Endothelial cell (in vitro differentiated cells): ENCODE results near the gene MMEL1. TPM values are rescaled to one million over a fixed set of nuclear protein-coding genes. Genes with fewer than 3 reads are reported as not detected.
"Not testable (repeated sequence)": the region's sequence is repeated elsewhere in the genome, so short reads cannot be mapped to it uniquely, and the experiment has no call there.

Experiments used
- DNase-seq: peaks from one replicate; pipeline ENCODE4 v3.0.0; 2021; ENCODE audit warnings: low spot score
- H3K27ac Mint-ChIP-seq: one replicate; pipeline ENCODE4 v1.8.0; 2021; ENCODE audit warnings: mixed read lengths, inconsistent platforms; ENCODE audit not compliant: unreplicated experiment
- H3K27me3 Mint-ChIP-seq: one replicate; pipeline ENCODE4 v1.8.0; 2021; ENCODE audit warnings: mild to moderate bottlenecking, moderate library complexity, mixed read lengths, inconsistent platforms; ENCODE audit not compliant: unreplicated experiment
- H3K36me3 Mint-ChIP-seq: one replicate; pipeline ENCODE4 v1.8.0; 2021; ENCODE audit warnings: mild to moderate bottlenecking, low read depth, mixed read lengths, inconsistent platforms; ENCODE audit not compliant: unreplicated experiment
- H3K4me1 Mint-ChIP-seq: one replicate; pipeline ENCODE4 v1.8.0; 2021; ENCODE audit warnings: mild to moderate bottlenecking, mixed read lengths, inconsistent platforms; ENCODE audit not compliant: unreplicated experiment
- H3K4me3 Mint-ChIP-seq: one replicate; pipeline ENCODE4 v1.8.0; 2021; ENCODE audit warnings: mild to moderate bottlenecking, mixed read lengths, inconsistent platforms; ENCODE audit not compliant: unreplicated experiment
- H3K9me3 Mint-ChIP-seq: one replicate; pipeline ENCODE4 v1.8.0; 2021; ENCODE audit warnings: mixed read lengths, inconsistent platforms; ENCODE audit not compliant: unreplicated experiment
- total RNA-seq: library from RNA; stranded (reverse); fragmentation: NEBNext Ultra II Directional; extraction: Animal tissue kit (Norgen Biotek cat#: 25700); gene quantifications from one replicate; pipeline ENCODE4 v1.2.1, GENCODE V29; 2021; ENCODE audit not compliant: unreplicated experiment
- TF ChIP-seq, protein P1 (sequence below): fragments of 200-600 bp; sonication (generic); IDR thresholded peaks from one replicate; pipeline ENCODE4 v1.5.0; 2021; ENCODE audit warnings: antibody characterized with exemption; ENCODE audit not compliant: unreplicated experiment

MMEL1 gene
- total RNA-seq, 1 donor from 2014 or later = not detected

DNA sequence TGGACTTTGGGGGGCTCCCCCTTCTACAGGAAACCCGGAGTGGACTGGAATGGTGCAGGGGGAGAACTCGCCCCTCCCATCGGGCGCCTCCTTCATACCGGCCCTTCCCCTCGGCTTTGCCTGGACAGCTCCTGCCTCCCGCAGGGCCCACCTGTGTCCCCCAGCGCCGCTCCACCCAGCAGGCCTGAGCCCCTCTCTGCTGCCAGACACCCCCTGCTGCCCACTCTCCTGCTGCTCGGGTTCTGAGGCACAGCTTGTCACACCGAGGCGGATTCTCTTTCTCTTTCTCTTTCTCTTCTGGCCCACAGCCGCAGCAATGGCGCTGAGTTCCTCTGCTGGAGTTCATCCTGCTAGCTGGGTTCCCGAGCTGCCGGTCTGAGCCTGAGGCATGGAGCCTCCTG, 76.5 kb downstream of the MMEL1 start, which contains the start of gene TNFRSF14:
Gene TNFRSF14 (plus strand): TSS at position 95 of the 401 bp plus-strand sequence. CDS start 294 bp downstream, at position 389.
- H3K27me3 Mint-ChIP-seq = peaks cover 7% of the 10 kb centered on the region
- no peaks in the 10 kb centered on the region for H3K36me3 Mint-ChIP-seq
- H3K27ac Mint-ChIP-seq = no peak within 1 kb of the TSS
- H3K9me3 Mint-ChIP-seq = no peaks in the 10 kb centered on the region
- DNase-seq = no peak
- no peak within 1 kb of the TSS for H3K4me3 Mint-ChIP-seq
- TF ChIP-seq, protein P1, sequence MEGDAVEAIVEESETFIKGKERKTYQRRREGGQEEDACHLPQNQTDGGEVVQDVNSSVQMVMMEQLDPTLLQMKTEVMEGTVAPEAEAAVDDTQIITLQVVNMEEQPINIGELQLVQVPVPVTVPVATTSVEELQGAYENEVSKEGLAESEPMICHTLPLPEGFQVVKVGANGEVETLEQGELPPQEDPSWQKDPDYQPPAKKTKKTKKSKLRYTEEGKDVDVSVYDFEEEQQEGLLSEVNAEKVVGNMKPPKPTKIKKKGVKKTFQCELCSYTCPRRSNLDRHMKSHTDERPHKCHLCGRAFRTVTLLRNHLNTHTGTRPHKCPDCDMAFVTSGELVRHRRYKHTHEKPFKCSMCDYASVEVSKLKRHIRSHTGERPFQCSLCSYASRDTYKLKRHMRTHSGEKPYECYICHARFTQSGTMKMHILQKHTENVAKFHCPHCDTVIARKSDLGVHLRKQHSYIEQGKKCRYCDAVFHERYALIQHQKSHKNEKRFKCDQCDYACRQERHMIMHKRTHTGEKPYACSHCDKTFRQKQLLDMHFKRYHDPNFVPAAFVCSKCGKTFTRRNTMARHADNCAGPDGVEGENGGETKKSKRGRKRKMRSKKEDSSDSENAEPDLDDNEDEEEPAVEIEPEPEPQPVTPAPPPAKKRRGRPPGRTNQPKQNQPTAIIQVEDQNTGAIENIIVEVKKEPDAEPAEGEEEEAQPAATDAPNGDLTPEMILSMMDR = no peak
- no peaks in the 10 kb centered on the region for H3K4me1 Mint-ChIP-seq

DNA sequence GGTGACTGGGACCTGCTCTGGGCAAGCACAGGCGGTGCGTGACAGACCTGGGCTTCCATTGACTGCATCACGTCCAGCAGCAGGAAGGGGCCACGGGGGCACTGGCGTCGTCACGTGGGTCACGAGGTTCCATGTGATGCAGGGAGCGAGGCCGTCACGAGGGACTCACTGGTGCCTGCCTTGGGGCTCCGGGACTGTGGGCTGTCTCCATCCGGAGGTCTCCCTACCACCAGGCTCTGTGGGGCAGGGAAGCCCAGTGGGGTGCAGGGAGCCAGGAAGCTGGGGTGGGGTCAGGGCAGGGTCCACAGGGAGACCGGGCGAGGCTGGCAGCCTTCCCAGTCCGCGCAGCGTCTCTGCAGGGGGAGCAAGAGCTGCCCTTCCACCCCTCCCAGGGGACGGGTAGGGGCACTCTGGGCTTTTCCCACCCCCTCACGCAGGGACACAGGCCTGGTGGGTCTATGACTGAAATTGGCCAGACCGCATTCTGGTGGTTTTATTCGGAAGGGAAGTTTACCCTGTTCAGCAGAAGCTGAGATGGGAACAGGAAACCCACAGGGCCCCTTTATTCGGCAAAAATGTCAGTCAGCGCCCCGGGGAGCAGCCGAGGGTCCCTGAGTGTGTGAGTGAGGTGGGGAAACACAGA, 77.1 kb downstream of the MMEL1 start:
- TF ChIP-seq, protein P1 = no peak
- H3K27me3 Mint-ChIP-seq = peaks cover 7% of the 10 kb centered on the region
- H3K9me3 Mint-ChIP-seq = no peaks in the 10 kb centered on the region
- no peak for DNase-seq
- no peak overlapping the region for H3K27ac Mint-ChIP-seq
- H3K36me3 Mint-ChIP-seq = no peaks in the 10 kb centered on the region
- no peaks in the 10 kb centered on the region for H3K4me1 Mint-ChIP-seq
- no peak overlapping the region for H3K4me3 Mint-ChIP-seq

DNA sequence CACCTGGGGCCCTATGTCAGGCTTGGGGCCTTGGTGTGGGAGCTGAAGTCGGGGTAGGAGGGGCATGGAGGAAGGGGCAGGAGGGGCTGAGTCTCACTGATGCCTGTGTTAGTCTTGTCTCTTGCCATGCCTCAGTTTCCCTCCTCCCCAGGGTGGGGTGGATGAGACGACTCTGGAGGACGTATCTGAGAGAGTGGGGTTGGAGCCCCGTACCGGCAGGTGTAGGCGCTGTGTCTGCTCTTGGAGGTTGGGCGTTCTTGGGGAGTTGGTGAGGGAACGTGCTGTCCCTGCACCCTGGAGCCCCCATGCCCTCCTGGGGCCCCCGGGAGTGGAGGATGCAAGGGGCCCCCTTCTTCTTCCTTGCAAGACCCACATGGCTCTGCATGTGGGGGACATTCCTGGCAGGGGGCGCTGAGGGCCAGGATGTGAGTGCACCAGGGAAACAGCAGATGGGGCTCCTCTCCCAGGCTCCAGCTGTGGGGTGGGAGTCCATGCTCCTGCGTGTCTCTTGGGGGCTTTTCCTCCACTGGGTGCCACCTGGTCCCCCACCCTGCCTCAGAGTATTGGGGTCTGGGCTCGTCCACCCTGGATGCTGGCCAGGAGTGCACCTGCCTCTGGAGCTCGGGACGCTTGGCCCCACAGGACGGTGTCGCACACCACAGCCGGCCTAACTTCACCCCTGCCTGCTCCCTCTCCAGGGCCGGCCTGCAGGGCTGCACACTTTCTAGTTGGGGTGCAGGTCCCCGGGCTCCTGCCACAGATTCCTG, 78.0 kb downstream of the MMEL1 start:
- no peaks in the 10 kb centered on the region for H3K9me3 Mint-ChIP-seq
- TF ChIP-seq, protein P1 = no peak
- H3K4me3 Mint-ChIP-seq = no peak overlapping the region
- no peak overlapping the region for H3K27ac Mint-ChIP-seq
- H3K36me3 Mint-ChIP-seq = no peaks in the 10 kb centered on the region
- H3K27me3 Mint-ChIP-seq = peaks cover 7% of the 10 kb centered on the region
- H3K4me1 Mint-ChIP-seq = no peaks in the 10 kb centered on the region
- no peak for DNase-seq

DNA sequence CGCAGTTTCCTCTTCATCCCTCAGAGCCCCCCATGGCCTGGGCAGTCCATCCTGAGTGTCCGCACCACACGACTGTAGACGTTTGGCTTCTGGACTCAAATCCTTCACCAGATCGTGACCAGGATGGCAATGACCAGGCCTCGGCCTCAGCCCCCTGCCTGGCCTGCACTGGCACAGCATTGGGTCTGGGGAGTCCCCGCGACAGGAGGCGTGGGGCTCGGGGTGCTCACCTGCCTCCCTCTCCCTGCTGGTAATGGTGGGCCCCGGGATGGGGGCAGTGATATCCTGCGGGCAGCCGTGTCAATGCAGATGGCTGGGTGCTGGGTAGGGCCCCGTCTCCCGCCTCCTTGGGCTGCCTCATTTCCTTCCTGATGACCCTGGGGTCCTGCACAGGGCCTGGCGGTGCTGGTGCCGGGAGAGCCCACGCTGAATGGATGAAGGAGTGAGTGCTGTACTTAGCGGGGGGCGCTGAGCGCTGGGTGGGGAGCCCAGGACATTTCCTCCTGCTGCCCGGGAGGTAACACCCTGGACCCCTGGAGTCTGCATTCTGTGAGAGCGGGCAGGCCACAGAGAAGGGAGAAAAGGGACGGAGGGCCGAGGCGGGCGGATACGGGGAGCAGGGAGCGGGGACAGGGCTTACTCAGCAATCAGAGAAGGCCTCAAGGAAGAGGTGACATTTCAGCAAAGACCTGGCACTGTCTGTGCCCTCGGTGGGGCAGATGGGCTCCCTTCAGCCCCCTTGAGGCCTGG, 78.8 kb downstream of the MMEL1 start:
- H3K36me3 Mint-ChIP-seq = no peaks in the 10 kb centered on the region
- DNase-seq = no peak
- peaks cover 7% of the 10 kb centered on the region for H3K27me3 Mint-ChIP-seq
- no peak overlapping the region for H3K27ac Mint-ChIP-seq
- H3K9me3 Mint-ChIP-seq = no peaks in the 10 kb centered on the region
- no peak overlapping the region for H3K4me3 Mint-ChIP-seq
- H3K4me1 Mint-ChIP-seq = no peaks in the 10 kb centered on the region
- TF ChIP-seq, protein P1 = no peak

DNA sequence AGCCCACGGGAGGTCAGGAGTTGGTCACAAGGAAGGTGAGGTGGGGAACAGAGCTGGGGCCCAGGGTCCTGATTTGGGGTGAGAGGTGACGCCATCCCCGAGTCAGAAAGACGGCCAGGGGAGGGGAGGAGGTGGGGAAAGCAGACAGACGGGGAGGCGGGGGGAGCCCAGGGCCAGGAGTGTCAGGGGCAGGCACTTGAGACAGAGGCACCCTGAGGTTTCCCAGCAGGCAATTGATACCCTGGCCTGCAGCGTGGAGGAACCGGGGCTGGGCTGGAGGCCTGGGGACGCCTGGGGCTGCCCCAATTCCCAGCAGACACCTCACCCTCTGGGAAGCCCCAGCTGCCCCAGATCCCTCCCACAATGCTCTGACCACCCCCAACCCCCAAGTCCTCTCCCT, 79.7 kb downstream of the MMEL1 start:
- not testable (repeated sequence) for H3K27ac Mint-ChIP-seq, H3K9me3 Mint-ChIP-seq, DNase-seq, H3K4me1 Mint-ChIP-seq, H3K4me3 Mint-ChIP-seq, H3K36me3 Mint-ChIP-seq, H3K27me3 Mint-ChIP-seq
